Chondrocyte (in vitro differentiated cells): ENCODE measurements around the gene KRTAP29-1. TPM values are rescaled to one million over a fixed set of nuclear protein-coding genes. Genes with fewer than 3 reads are reported as not detected.

Source experiments
- DNase-seq: peaks from one replicate; pipeline ENCODE4 v3.0.0; 2021; ENCODE audit warnings: mixed read lengths, low spot score
- H3K27ac Mint-ChIP-seq: one replicate; pipeline ENCODE4 v1.8.0; 2021; ENCODE audit warnings: mild to moderate bottlenecking, moderate library complexity, mixed read lengths; ENCODE audit not compliant: unreplicated experiment
- H3K27me3 Mint-ChIP-seq: 2 replicates; pipeline ENCODE4 v1.8.0; 2021; ENCODE audit warnings: low read depth, mixed read lengths
- H3K36me3 Mint-ChIP-seq: 2 replicates; pipeline ENCODE4 v1.8.0; 2021; ENCODE audit warnings: low read depth, mixed read lengths
- H3K4me1 Mint-ChIP-seq: 2 replicates; pipeline ENCODE4 v1.8.0; 2021; ENCODE audit warnings: low read depth, mild to moderate bottlenecking, mixed read lengths
- H3K4me3 Mint-ChIP-seq: one replicate; pipeline ENCODE4 v1.8.0; 2021; ENCODE audit warnings: mild to moderate bottlenecking, moderate library complexity, mixed read lengths; ENCODE audit not compliant: unreplicated experiment
- H3K9me3 Mint-ChIP-seq: 2 replicates; pipeline ENCODE4 v1.8.0; 2021; ENCODE audit warnings: low read depth, mixed read lengths
- CTCF ChIP-seq: fragments of 200-600 bp; sonication (generic); IDR thresholded peaks from 2 replicates; pipeline ENCODE4 v1.5.0; 2021; ENCODE audit warnings: antibody characterized with exemption, mild to moderate bottlenecking, moderate library complexity
- total RNA-seq: library from RNA; stranded (reverse); gene quantifications from 3 replicates; pipeline ENCODE4 v1.2.1, GENCODE V29; 2021

The KRTAP29-1 gene
- total RNA-seq, 1 donor from 2014 or later = not detected

- no peak for TF ChIP-seq CTCF
Measured at GRCh38 chr17:41345992-41346391, 43.3 kb upstream of the KRTAP29-1 start.

DNA sequence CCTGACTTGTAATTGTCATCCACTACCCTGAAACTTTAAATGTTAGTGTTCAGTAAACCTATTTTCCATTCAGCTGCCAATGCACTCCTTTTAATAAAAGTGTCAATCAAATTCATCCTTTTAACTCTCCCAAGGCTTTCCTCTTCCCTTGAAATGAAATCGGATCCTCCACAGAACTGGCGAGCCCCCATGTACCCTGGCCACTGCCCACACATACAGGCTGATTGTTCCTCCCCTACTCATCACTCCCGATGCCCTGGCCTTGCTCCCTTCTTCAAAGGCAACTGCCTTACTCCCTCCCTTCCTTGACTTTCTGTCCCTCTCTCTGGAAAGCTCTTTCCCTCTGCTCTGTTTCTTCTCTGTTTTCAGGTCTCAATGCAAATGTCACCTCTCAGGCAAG lies 40.4 kb upstream of the KRTAP29-1 start:
- H3K9me3 Mint-ChIP-seq = peaks cover 26% of the 10 kb centered on the region
- no peak overlapping the region for H3K4me3 Mint-ChIP-seq
- no peaks in the 10 kb centered on the region for H3K4me1 Mint-ChIP-seq
- peaks cover 8% of the 10 kb centered on the region for H3K27me3 Mint-ChIP-seq
- no peak for DNase-seq
- no peak overlapping the region for H3K27ac Mint-ChIP-seq
- peaks cover 7% of the 10 kb centered on the region for H3K36me3 Mint-ChIP-seq
- TF ChIP-seq CTCF = no peak

More at GRCh38 chr17:41345992-41346391, 43.3 kb upstream of the KRTAP29-1 start:
- Mint-ChIP-seq H3K36me3 (peaks cover 7% of the 10 kb centered on the region), H3K9me3 (peaks cover 23% of the 10 kb centered on the region), H3K27me3 (peaks cover 1% of the 10 kb centered on the region), H3K27ac (no peak overlapping the region), H3K4me3 (no peak overlapping the region), H3K4me1 (no peaks in the 10 kb centered on the region)
- DNase-seq = no peak

GRCh38 chr17:41340934-41341861 lies 38.5 kb upstream of the KRTAP29-1 start:
- Mint-ChIP-seq H3K4me1 (no peaks in the 10 kb centered on the region), H3K4me3 (no peak overlapping the region), H3K9me3 (peaks cover 26% of the 10 kb centered on the region), H3K27me3 (peaks cover 8% of the 10 kb centered on the region), H3K27ac (no peak overlapping the region), H3K36me3 (peaks cover 7% of the 10 kb centered on the region)
- TF ChIP-seq CTCF = no peak
- no peak for DNase-seq

DNA sequence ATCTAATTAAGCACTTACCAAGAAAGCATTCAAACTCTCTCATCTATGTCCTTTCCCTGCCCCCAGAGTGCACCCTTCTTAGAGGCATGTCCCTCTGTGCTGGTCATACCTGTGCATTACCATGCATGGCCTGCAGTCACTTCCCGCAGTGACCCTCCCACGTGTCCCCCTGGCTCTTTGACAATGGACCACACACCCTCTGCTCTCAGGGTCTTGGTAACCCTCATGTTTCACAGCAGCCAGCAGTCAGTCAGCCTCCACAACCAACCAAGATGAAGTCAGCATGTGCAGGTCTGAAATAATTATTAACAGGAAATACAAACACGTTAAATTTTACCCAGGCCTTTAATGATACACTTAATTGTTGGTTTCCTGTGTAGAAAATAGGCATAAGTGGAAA lies 37.8 kb upstream of the KRTAP29-1 start:
- peaks cover 26% of the 10 kb centered on the region for H3K9me3 Mint-ChIP-seq
- H3K27ac Mint-ChIP-seq = no peak overlapping the region
- no peak overlapping the region for H3K4me3 Mint-ChIP-seq
- no peak for TF ChIP-seq CTCF
- H3K27me3 Mint-ChIP-seq = peaks cover 11% of the 10 kb centered on the region
- H3K36me3 Mint-ChIP-seq = peaks cover 7% of the 10 kb centered on the region
- H3K4me1 Mint-ChIP-seq = no peaks in the 10 kb centered on the region
- DNase-seq = no peak

DNA sequence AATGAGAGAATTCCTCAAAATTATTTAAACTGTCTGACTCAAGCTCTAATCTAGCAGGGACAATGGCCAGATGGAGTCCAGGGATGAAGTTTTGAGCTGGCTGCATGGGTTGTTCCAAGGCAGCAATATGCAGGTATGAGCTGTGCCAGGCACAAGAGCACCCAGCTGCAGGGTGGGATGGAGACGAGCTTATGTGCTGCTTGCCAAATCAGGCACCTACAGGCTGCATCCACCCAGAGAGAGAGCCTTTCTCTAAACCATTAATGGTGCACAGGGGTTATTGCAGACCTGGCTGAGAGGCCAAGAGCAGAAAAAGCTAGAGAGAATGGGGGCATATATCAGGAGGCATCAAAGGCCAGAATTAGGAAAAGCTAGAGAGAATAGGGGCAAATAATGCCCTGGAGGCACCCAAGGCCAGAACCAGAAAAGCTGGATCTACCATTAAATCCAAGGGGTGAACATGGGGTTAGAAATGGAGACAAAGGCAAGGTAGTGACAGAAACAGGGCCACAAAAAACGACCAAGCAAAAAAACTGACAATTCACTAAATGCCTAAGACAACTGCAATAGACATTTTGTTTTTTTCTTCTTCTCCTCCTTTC lies 37.0 kb upstream of the KRTAP29-1 start:
- Mint-ChIP-seq H3K27me3 (peaks cover 11% of the 10 kb centered on the region), H3K4me3 (no peak overlapping the region), H3K4me1 (no peaks in the 10 kb centered on the region), H3K36me3 (peaks cover 7% of the 10 kb centered on the region), H3K9me3 (peaks cover 26% of the 10 kb centered on the region), H3K27ac (no peak overlapping the region)
- DNase-seq = no peak
- no peak for TF ChIP-seq CTCF
